ENCODE results near the gene PNPLA5.

- TF ChIP-seq JUND (IDR thresholded peaks at IDR 0.05; ENCODE audit: low read length) (no peak), MAX (IDR thresholded peaks at IDR 0.05) (no peak), CTCF (IDR thresholded peaks at IDR 0.05; ENCODE audit: control extremely low read depth in 1 of 3, insufficient read depth in 1 of 3, low read depth in 1 of 3, low read length in 3 of 3) (no peak), SRF (IDR thresholded peaks at IDR 0.05; ENCODE audit: low read depth, low read length) (no peak), KDM1A (IDR thresholded peaks at IDR 0.05; ENCODE audit: borderline replicate concordance, low read length) (no peak), USF2 (IDR thresholded peaks at IDR 0.05; ENCODE audit: low read length) (no peak)
Observed at GRCh38 chr22:43859621-43860020, 32.2 kb downstream of the PNPLA5 start.
